Measurements from ENCODE around the gene THAP4.
"Not testable (repeated sequence)": the region's sequence is repeated elsewhere in the genome, so short reads cannot be mapped to it uniquely, and the experiment has no call there.

THAP4 gene

GRCh38 chr2:241592126-241592845 is 44.7 kb downstream of the THAP4 start:
- Histone ChIP-seq H3K4me3 (replicated peaks; ENCODE audit: insufficient read depth, low read length) (no peak overlapping the region), H3K27me3 (ENCODE audit: insufficient read depth, poor library complexity, severe bottlenecking) (no peaks in the 10 kb centered on the region), H3K27ac (replicated peaks) (no peak overlapping the region)
- no peak for DNase-seq (ENCODE audit: low read depth in 1 of 2, low spot score in 1 of 2)
- TF ChIP-seq CTCF (IDR thresholded peaks at IDR 0.05; ENCODE audit: insufficient read depth, low read length) (no peak), POLR2AphosphoS5 (IDR thresholded peaks at IDR 0.05; ENCODE audit: low read depth) (no peak), REST (IDR thresholded peaks at IDR 0.05; ENCODE audit: insufficient replicate concordance, low read depth) (no peak), SPI1 (IDR thresholded peaks at IDR 0.05; ENCODE audit: borderline replicate concordance, low read depth) (no peak), GABPA (IDR thresholded peaks at IDR 0.05; ENCODE audit: low read depth) (no peak)

- not testable (repeated sequence) for DNase-seq (ENCODE audit: low read depth in 1 of 2, low spot score in 1 of 2); H3K27ac ChIP-seq (replicated peaks); H3K4me3 ChIP-seq (replicated peaks; ENCODE audit: insufficient read depth, low read length); H3K27me3 ChIP-seq (ENCODE audit: insufficient read depth, poor library complexity, severe bottlenecking)
These were observed 46.2 kb downstream of the THAP4 start for GRCh38 chr2:241590496-241591455.

GRCh38 chr2:241589863-241590262 is 47.1 kb downstream of the THAP4 start:
- DNase-seq (ENCODE audit: low read depth in 1 of 2, low spot score in 1 of 2); H3K27me3 ChIP-seq (ENCODE audit: insufficient read depth, poor library complexity, severe bottlenecking); H3K4me3 ChIP-seq (replicated peaks; ENCODE audit: insufficient read depth, low read length): not testable (repeated sequence)

GRCh38 chr2:241586564-241587264 is 50.2 kb downstream of the THAP4 start:
- no peak for TF ChIP-seq GABPA (IDR thresholded peaks at IDR 0.05; ENCODE audit: low read depth)
- TF ChIP-seq CTCF (IDR thresholded peaks at IDR 0.05; ENCODE audit: insufficient read depth, low read length): no peak
- TF ChIP-seq SPI1 (IDR thresholded peaks at IDR 0.05; ENCODE audit: borderline replicate concordance, low read depth): no peak
- TF ChIP-seq REST (IDR thresholded peaks at IDR 0.05; ENCODE audit: insufficient replicate concordance, low read depth): no peak
- TF ChIP-seq POLR2AphosphoS5 (IDR thresholded peaks at IDR 0.05; ENCODE audit: low read depth): no peak
- H3K27ac ChIP-seq (replicated peaks): no peak overlapping the region
- H3K4me3 ChIP-seq (replicated peaks; ENCODE audit: insufficient read depth, low read length): no peak overlapping the region
- DNase-seq (ENCODE audit: low read depth in 1 of 2, low spot score in 1 of 2): no peak
- no peaks in the 10 kb centered on the region for H3K27me3 ChIP-seq (ENCODE audit: insufficient read depth, poor library complexity, severe bottlenecking)

More at GRCh38 chr2:241589863-241590262, 47.1 kb downstream of the THAP4 start:
- not testable (repeated sequence) for H3K27ac ChIP-seq (replicated peaks)
